Measurements from ENCODE around the gene SRGAP3.

SRGAP3 gene

DNA sequence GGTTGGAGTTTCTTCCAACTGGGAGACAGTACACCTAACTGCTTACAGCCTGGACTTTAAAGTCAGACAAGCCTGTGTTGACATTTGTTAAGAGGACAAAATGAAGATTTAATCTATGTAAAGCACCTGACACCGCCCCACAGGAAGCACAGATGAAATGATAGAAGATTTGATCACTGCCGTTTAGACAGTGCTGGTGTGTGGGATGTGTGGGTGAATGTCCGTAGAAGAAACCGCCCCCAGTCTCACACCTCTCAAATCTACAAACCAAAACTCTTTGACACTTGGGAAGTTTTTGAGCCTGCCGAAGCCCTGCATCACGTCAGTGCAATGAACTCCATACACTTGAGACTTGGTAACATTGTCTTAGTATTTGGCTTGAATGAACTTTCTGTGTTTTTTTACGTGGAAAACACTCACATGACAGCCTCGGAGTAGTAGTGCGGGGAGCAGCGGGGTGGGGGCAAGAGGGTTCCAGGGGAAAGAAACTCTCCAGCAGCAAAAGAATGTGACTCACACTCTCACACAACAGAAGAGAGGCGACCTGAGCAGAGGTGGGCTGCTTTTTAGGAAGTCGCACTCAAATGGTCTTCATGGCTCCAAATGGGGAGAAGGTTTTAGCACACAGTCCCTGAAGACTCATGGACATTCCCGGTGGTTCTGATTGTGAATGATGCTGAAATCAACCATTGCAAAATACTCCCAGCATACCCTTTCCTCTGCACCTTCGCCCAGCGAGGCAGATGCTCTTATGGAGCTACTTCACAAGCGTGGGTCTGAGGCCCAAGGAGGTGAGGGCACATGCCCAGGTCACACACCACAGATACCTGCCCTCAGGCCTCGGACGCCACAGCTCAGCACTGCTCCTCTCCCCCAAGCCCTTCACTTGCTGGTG, 79.2 kb downstream of the SRGAP3 start:
- DNase-seq = no peak

DNA sequence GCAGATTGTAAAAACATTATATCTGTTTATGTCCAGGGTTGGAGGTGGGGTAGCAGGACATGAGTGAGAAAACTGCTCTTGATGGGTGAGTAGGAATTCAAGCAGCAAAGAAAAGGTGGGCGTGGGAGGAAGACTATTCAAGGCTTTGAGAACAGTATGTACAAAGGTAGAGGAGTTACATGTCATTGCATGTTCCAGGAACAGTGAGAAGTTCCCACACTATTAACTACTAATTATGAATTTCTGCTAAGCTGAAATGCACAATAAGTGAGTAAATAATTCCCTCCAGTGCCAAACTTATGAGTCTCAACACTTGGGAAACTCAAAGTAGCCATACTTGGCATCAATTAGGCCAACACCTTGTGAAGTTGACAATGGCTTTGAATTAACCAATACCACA, 80.1 kb downstream of the SRGAP3 start:
- no peak for DNase-seq

GRCh38 chr3:9168241-9168741, 81.2 kb downstream of the SRGAP3 start:
- no peak for DNase-seq

- DNase-seq = no peak
Observed at GRCh38 chr3:9167222-9167621, 82.2 kb downstream of the SRGAP3 start.

DNA sequence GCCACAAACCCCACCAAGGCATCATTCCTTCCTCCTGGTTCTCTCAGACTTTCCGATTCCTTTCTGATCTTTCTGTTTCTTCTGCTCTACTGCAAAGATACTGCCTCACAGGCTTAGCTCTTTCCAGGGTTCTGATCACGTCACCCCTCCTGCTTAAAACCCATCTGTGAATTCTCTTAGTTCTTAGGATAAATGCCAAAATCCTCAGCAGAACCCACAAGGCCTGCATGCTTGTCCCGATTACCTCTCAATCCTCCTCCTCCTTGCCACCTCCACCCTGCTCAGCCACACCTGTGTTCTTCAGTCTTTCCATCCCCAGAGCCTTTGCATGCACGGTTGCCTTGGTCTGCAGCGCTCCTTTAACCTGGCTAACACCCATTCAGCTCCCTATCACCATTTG, 84.0 kb downstream of the SRGAP3 start:
- no peak for DNase-seq

DNA sequence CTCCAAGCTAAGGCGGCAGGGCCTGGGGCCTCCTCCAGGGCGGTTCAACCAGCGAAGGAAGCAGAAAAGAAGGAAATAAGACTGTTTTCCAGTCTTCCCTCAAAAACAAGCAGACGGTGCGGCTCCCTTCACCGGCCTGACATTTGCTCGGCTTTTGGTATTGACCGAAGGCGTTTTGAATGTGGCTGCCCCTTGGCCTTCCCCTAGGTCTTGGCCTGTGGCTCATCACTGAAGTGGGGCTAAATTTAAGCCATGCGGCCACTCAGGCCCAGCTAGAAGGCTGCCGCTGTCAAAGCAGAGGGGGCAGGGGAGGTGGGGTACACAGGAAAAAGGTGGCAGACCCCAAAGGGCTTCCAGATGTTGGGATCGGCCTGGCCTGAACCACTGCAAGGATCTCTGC, 86.2 kb downstream of the SRGAP3 start:
- no peak for DNase-seq

DNA sequence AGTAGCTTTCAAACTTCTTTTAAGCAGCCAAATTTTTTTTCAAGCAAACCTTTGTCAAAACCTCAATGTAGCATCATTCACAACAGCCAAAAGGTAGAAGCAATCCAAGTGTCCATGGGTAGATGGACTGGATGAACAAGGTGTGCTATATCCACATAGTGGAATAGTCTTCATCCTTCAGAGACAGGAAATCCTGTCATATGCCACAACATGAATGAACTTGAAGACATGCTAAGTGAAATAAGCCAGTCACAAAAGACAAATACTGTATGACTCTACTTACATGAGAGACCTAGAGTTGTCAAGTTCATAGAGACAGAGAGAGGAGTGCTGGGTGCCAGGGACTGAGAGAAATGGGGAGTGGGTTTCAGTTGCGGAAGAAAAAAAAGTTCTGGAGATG, 87.6 kb downstream of the SRGAP3 start:
- DNase-seq = no peak

- no peak for DNase-seq
Observed at GRCh38 chr3:9161298-9161697, 88.1 kb downstream of the SRGAP3 start.

DNA sequence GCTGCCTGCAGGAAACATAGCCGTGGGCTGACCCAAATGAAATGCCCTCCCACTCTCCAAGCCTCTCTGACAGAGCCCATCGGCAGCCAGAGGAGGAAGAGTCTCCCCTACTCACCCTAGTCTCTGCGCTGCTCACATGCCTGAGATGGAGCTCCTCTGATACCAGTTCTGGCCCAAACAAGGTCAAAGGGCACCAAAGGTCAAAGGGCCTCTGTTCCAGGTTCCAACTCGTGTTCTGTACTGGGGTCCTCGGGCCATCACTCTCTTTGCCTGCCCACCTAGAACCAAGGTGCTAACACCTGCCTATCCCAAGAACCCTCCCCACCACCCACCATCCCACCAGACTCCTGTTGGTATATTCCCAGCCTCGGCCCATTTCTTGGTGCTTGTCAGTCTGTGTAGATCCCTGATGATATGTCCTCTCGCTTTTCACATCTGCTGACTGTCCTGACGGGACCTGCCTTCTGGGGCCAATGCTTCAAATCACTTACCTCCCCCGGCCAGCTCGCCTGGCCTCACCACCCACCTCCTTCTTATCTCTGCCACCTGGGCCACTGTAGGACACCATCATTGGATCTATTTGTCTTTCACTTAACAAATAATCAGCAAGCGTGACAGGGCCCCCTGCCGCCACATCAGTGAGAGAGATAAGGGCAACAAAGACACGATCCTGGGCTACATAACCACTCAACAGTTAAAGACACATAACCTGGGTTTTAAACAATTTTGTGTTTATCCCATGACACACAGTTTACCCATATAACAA, 90.4 kb downstream of the SRGAP3 start:
- no peak for DNase-seq

DNA sequence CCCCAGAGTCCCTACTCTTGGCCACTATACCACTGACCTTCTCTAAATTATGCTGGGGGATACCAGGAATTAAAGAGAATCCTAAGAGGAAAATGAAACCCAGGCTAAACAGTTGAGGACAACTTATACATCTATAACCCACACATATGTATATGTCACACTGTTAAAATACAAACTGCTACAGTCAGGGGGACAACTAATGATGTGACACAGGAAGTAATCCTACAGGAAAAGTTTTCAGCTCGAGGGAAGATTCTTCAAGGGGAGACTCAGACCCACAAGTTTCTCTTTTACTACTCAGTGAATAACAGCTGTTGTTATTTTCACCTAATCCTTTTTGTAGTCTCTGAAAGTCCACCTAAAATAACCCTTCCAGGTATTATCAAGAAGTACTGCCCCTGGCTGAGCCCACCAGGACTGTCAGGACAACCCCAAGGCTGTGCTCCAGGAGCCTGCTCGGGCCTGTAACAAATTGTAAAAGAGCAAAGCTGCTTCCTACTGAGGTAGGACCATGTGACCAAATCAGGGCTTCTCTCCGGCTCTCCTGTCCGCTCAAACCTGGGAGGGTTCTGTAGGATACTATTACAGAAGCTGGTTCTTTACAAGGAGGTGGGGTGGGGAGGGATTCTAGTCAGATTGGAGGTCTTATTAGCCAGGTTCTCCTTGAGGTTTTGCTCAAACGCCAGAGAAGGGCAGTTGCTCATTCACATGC, 91.6 kb downstream of the SRGAP3 start:
- no peak for DNase-seq

- DNase-seq = no peak
Observed at GRCh38 chr3:9156604-9157003, 92.8 kb downstream of the SRGAP3 start.

- DNase-seq = no peak
Observed at GRCh38 chr3:9155028-9155427, 94.4 kb downstream of the SRGAP3 start.

DNA sequence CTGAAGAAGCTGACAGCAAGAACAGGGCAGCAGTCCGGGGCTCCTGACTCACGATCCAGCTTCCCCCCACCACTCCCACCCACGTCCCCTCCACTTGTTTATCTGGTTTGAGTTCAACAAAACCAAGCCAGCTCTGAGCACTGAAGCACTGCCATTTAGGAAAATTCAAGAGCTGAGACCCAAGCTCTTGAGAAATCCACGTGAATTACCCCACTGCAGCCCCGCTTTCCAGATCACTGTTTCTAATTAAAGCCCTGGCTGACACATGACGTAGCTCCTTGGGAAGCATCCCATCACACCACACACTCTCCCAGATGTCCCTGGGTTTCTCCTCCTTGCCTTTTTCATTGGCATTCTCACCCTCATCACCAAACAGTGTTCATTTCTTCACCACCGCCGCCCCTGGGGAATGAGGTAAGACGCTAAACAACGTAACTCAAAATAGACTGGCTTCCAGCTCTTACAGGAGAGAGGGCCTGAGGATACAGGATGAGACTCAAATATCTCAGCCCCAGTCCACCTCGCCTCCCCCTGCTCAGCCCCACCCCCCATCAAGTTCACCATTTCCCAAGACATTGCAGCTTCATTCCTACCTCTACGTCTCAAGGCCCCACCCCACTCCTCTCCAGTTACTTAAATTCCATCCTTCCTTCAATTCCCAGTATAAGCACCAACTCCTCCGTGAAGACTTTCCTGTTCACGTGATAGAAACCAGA, 95.4 kb downstream of the SRGAP3 start:
- no peak for DNase-seq

DNA sequence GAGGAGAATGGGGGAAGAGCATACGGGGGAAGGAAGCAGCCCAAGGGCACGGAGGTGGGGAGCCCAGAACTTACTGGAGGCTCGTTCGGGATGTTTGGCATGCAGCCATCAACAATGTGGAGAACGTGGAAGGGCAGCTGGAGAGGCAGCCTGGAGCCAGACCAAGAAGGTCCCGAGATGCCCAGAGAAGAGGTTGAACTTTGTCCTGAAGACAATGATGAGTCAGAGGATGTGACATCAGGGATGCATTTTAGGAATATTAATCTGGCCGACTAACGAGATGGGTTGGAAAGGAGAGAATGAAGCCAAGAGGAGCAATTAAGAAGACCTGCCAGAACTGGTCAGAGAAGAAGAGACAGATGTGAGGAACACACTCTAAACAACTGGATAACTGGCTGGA, 98.2 kb downstream of the SRGAP3 start:
- DNase-seq = no peak

GRCh38 chr3:9149566-9149965, 99.9 kb downstream of the SRGAP3 start:
- no peak for DNase-seq

GRCh38 chr3:9147896-9148266, 101.6 kb downstream of the SRGAP3 start:
- DNase-seq = no peak

DNA sequence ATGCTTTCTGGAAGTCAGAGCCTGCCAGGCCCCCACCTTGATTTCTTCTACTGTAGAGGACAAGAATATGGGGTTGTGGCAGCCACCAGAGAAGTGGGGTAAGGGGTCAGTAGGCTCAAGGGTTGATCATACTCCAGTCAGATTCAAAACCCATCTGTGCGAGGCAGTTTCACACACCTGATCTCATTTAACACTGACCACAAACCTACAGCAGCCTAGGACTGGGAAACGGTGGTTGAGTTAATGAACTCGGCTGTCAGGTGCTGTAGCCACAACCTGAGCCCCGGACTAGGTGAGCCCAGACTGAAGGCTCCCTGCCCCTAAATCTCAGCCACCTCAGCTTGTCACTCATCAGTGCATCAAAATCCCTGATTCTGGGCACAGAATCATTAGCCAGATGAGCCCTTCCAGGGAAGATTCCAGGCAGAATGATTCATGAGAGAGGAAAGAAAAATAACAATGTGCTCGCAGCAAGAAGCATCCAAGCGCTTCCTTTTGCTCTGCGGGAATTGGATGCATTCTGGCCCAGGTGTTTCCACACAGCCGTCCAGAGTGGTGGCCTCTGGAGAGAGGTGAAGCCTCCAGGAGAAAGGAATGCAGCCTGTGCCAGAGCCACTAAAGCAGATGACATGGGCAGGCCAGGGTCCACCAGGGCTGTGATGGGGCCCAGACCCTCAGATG, 102.1 kb downstream of the SRGAP3 start:
- DNase-seq = no peak

GRCh38 chr3:9146367-9147071, 102.9 kb downstream of the SRGAP3 start:
- no peak for DNase-seq

DNA sequence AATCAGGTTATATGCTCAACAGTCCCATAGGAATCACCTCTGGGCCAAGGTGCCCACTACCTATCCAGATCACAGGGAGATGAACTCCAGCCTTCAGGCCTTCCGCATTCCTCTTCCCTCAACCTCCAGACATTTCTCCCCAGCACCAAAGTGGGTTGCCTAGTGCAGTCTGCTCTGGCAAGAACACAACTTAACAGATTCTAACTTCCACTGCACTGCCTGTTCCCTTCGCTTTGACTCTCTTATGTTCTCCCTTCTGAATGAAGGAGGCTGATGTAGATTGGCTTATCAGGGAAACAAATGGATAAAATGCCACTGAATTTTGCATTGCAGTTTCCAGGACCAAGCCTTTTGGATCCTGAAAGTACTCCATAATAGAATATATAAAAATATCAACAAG, 106.3 kb downstream of the SRGAP3 start:
- DNase-seq = no peak

DNA sequence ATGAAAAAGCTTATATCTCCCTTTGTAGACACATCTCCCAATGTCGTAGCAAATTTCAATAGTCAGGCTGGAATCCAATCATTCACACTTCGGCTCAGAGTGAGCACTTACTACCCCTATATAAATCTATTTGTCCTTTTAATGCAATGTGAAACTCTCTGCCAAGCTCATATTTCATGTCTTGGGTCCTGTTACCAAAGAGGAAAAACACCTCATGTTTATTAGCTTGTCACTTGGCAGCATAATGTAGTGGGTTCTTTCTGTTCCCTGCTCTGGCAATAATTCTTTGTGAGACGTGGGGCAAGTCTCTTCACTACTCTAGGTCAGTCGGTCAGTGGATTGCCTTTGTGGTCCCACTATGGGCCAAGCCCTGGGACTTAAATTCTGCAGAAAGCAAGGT, 107.1 kb downstream of the SRGAP3 start:
- no peak for DNase-seq

GRCh38 chr3:9141928-9142289, 107.5 kb downstream of the SRGAP3 start:
- no peak for DNase-seq

DNA sequence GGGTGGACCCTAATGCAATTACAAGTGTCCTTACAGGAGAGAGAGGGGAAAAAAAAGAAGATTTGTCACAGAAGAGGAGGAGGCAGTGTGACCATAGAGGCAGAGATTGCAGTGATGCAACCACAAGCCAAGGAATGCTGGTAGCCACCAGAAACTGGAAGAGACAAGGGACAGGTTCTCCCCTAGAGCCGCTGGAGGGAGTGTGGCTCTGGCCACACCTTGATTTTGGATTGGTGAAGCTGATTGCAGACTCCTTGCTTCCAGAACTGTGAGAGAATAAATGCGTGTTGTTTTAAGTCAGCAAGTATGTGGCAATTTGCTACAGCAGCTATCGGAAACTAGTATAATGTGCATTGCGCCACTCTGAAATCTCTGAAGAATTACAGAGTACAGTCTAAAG, 110.1 kb downstream of the SRGAP3 start:
- DNase-seq = no peak
